CD4-positive, alpha-beta T cell (primary cell): ENCODE data around the gene AUTS2. TPM values are rescaled to one million over a fixed set of nuclear protein-coding genes. Genes with fewer than 3 reads are reported as not detected.

ENCODE experiments used
- ATAC-seq: fragments of 200-7000 bp; cut with Tn5 transposase; one replicate; pipeline ENCODE4 v1.10.0; 2022; ENCODE audit warnings: mild to moderate bottlenecking; ENCODE audit not compliant: poor library complexity
- CTCF ChIA-PET: fragments of 350-600 bp; sonication (Branson Sonifier 250); formaldehyde crosslinking; loops from one replicate; lab custom pipeline; 2021; ENCODE audit warnings: antibody characterized with exemption, inconsistent platforms; lab: Charles Lee
- POLR2A ChIA-PET: fragments of 350-600 bp; sonication (Branson Sonifier 250); formaldehyde crosslinking; loops from one replicate; lab custom pipeline; 2021; ENCODE audit warnings: antibody characterized with exemption, inconsistent platforms; lab: Charles Lee
- DNase-seq, 14 experiments: peaks; one replicate each; pipeline ENCODE4 v3.0.0-alpha.2; 2013 to 2020; ENCODE audit warnings: mixed read lengths in 2 of 14
- H3K27ac ChIP-seq, 2 donors: one replicate each; pipeline versions ENCODE4 v1.5.1 to v1.7.0; 2013; ENCODE audit warnings: low read length in 2 of 2, low read depth in 1 of 2, mild to moderate bottlenecking in 1 of 2
- H3K27me3 ChIP-seq, 2 experiments: 1 replicate in 1 of 2; 2 replicates in 1 of 2; pipeline versions ENCODE4 v1.6.1 to v1.7.0; 2013; ENCODE audit warnings: low read length in 2 of 2, control low read depth in 1 of 2, mild to moderate bottlenecking in 1 of 2, moderate library complexity in 1 of 2; ENCODE audit not compliant: insufficient read depth in 2 of 2, control insufficient read depth in 1 of 2
- H3K36me3 ChIP-seq: one replicate; pipeline ENCODE4 v1.6.1; 2013; ENCODE audit warnings: low read length, control low read depth; ENCODE audit not compliant: insufficient read depth
- H3K4me1 ChIP-seq: one replicate; pipeline ENCODE4 v1.6.1; 2013; ENCODE audit warnings: low read length, control low read depth; ENCODE audit not compliant: insufficient read depth
- H3K4me3 ChIP-seq: one replicate; pipeline ENCODE4 v1.5.1; 2013; ENCODE audit warnings: mild to moderate bottlenecking, low read length, moderate library complexity
- H3K9me3 ChIP-seq, 2 experiments: 1 replicate in 1 of 2; 2 replicates in 1 of 2; pipeline versions ENCODE4 v1.6.1 to v1.7.0; 2013; ENCODE audit warnings: low read length in 2 of 2, mild to moderate bottlenecking in 2 of 2, control low read depth in 1 of 2, moderate library complexity in 1 of 2; ENCODE audit not compliant: control insufficient read depth in 1 of 2, insufficient read depth in 1 of 2
- H3K27ac Mint-ChIP-seq: one replicate; pipeline ENCODE4 v1.8.0; 2020; ENCODE audit warnings: mixed read lengths
- H3K27me3 Mint-ChIP-seq: one replicate; pipeline ENCODE4 v1.8.0; 2021; ENCODE audit warnings: mixed read lengths
- H3K36me3 Mint-ChIP-seq: one replicate; pipeline ENCODE4 v1.8.0; 2021; ENCODE audit warnings: low read depth, mixed read lengths
- H3K4me1 Mint-ChIP-seq: one replicate; pipeline ENCODE4 v1.8.0; 2021; ENCODE audit warnings: low read depth, mixed read lengths
- H3K4me3 Mint-ChIP-seq: one replicate; pipeline ENCODE4 v1.8.0; 2020; ENCODE audit warnings: mild to moderate bottlenecking, mixed read lengths
- H3K9me3 Mint-ChIP-seq: one replicate; pipeline ENCODE4 v1.8.0; 2020; ENCODE audit warnings: mixed read lengths
- CTCF ChIP-seq: fragments of 200-600 bp; IDR thresholded peaks from one replicate; pipeline ENCODE4 v1.8.0; 2022; ENCODE audit warnings: antibody characterized with exemption, mild to moderate bottlenecking
- intact Hi-C, 2 experiments: fragments of 100-400 bp; cut with DNase I in 1 of 2; cut with micrococcal nuclease in 1 of 2; formaldehyde crosslinking; loops; one replicate each; pipeline versions ENCODE4 v1.15.1 to v1.9.0; 2023 to 2025; cut with DNase I, micrococcal nuclease
- total RNA-seq, 174 experiments: library from RNA in 2 of 174; stranded (reverse) in 2 of 174; gene quantifications; one replicate each; pipeline ENCODE4 v1.2.3 and lab custom pipeline; 2021 to 2026

The AUTS2 gene
- total RNA-seq, 2 experiments from 2014 or later, result 43.6 to 47.6 TPM

GRCh38 chr7:69757528-69757927 is 159.3 kb downstream of the AUTS2 start:
- DNase-seq (no peak), ATAC-seq (no peak)
- Mint-ChIP-seq H3K4me3 (no peak overlapping the region), H3K27me3 (no peaks in the 10 kb centered on the region), H3K36me3 (no peaks in the 10 kb centered on the region), H3K9me3 (no peaks in the 10 kb centered on the region), H3K27ac (no peak overlapping the region), H3K4me1 (no peaks in the 10 kb centered on the region)
- ChIA-PET POLR2A (no interaction called here), CTCF (no interaction called here)
- TF ChIP-seq CTCF, result no peak
- intact Hi-C loops, result no loop called here
- Histone ChIP-seq H3K27ac (no peak overlapping the region), H3K9me3 (no peaks in the 10 kb centered on the region), H3K27me3 (no peaks in the 10 kb centered on the region), H3K4me1 (no peaks in the 10 kb centered on the region), H3K36me3 (no peaks in the 10 kb centered on the region), H3K4me3 (no peak overlapping the region)

GRCh38 chr7:69757981-69758430 is 159.7 kb downstream of the AUTS2 start:
- Mint-ChIP-seq H3K27ac (no peak overlapping the region), H3K36me3 (no peaks in the 10 kb centered on the region), H3K4me1 (no peaks in the 10 kb centered on the region), H3K27me3 (no peaks in the 10 kb centered on the region), H3K4me3 (no peak overlapping the region), H3K9me3 (no peaks in the 10 kb centered on the region)
- H3K27me3 ChIP-seq, result no peaks in the 10 kb centered on the region
- no peaks in the 10 kb centered on the region for H3K4me1 ChIP-seq
- no peaks in the 10 kb centered on the region for H3K36me3 ChIP-seq
- POLR2A ChIA-PET, result no interaction called here
- DNase-seq (no peak), ATAC-seq (no peak)
- H3K9me3 ChIP-seq, result no peaks in the 10 kb centered on the region
- CTCF ChIA-PET, result no interaction called here
- intact Hi-C loops, result no loop called here
- no peak for TF ChIP-seq CTCF
- H3K4me3 ChIP-seq, result no peak overlapping the region
- no peak overlapping the region for H3K27ac ChIP-seq

- Mint-ChIP-seq H3K4me3 (no peak overlapping the region), H3K27me3 (no peaks in the 10 kb centered on the region), H3K36me3 (no peaks in the 10 kb centered on the region), H3K9me3 (no peaks in the 10 kb centered on the region), H3K27ac (no peak overlapping the region), H3K4me1 (no peaks in the 10 kb centered on the region)
- CTCF ChIA-PET, result no interaction called here
- no peaks in the 10 kb centered on the region for H3K4me1 ChIP-seq
- H3K4me3 ChIP-seq, result no peak overlapping the region
- DNase-seq (no peak), ATAC-seq (no peak)
- H3K36me3 ChIP-seq, result no peaks in the 10 kb centered on the region
- no peaks in the 10 kb centered on the region for H3K9me3 ChIP-seq
- POLR2A ChIA-PET, result no interaction called here
- intact Hi-C loops, result no loop called here
- no peak for TF ChIP-seq CTCF
- H3K27ac ChIP-seq, result no peak overlapping the region
- H3K27me3 ChIP-seq, result no peaks in the 10 kb centered on the region
Observed at GRCh38 chr7:69759373-69759772, 161.1 kb downstream of the AUTS2 start.
